BLaER1 treated with 17β-estradiol and CSF1 and Interleukin-3, amounts not matched to agents 10 nM and 100 nM (cell line): ENCODE measurements around the gene OR1F1.
"Not testable (repeated sequence)": the region's sequence is repeated elsewhere in the genome, so short reads cannot be mapped to it uniquely, and the experiment has no call there.

ENCODE experiments used
- H3K27ac ChIP-seq, 11 experiments: shearing (Covaris generic); formaldehyde crosslinking; 2 replicates each; pipeline ENCODE4 v1.8.1; 2022
- H3K27me3 ChIP-seq, 11 experiments: shearing (Covaris generic); formaldehyde crosslinking; 2 replicates each; pipeline ENCODE4 v1.8.1; 2022
- H3K36me3 ChIP-seq, 11 experiments: shearing (Covaris generic); formaldehyde crosslinking; 2 replicates each; pipeline ENCODE4 v1.8.1; 2022
- H3K4me1 ChIP-seq, 10 experiments: shearing (Covaris generic); formaldehyde crosslinking; 2 replicates each; pipeline ENCODE4 v1.8.1; 2022
- H3K4me2 ChIP-seq, 11 experiments: shearing (Covaris generic); formaldehyde crosslinking; 2 replicates each; pipeline ENCODE4 v1.8.1; 2022
- H3K4me3 ChIP-seq, 10 experiments: shearing (Covaris generic); formaldehyde crosslinking; 2 replicates each; pipeline ENCODE4 v1.8.1; 2022
- H3K9ac ChIP-seq, 11 experiments: shearing (Covaris generic); formaldehyde crosslinking; 2 replicates each; pipeline ENCODE4 v1.8.1; 2022
- H3K9me3 ChIP-seq, 11 experiments: shearing (Covaris generic); formaldehyde crosslinking; replicated peaks in 1 of 11; 2 replicates each; pipeline ENCODE4 v1.8.1; 2022
- H4K20me1 ChIP-seq, 11 experiments: shearing (Covaris generic); formaldehyde crosslinking; 2 replicates each; pipeline ENCODE4 v1.8.1; 2022
- Cebpa-rat ChIP-seq, 11 experiments: shearing (Covaris generic); IDR thresholded peaks; 2 replicates each; pipeline ENCODE4 v1.8.1; 2022

OR1F1 gene

GRCh38 chr16:3187798-3188674 lies at the start of gene OR1F1:
OR1F1 (plus strand) TSS chr16:3188204.
- Histone ChIP-seq H3K4me2 (no peak within 1 kb of the TSS), H3K27ac (no peak within 1 kb of the TSS), H3K27me3 (peaks cover 66 to 95% (median 89%) of the 10 kb centered on the region in 11 experiments), H3K9ac (no peak within 1 kb of the TSS), H3K36me3 (peaks cover 0 to 7% (median 0%) of the 10 kb centered on the region in 11 experiments; a peak in 1 of 22 replicates), H3K4me1 (no peaks in the 10 kb centered on the region), H3K9me3 (peaks cover 85 to 99% (median 93%) of the 10 kb centered on the region in 11 experiments), H4K20me1 (no peaks in the 10 kb centered on the region), H3K4me3 (peak within 1 kb of the TSS in 7 of 10 experiments; percentile 3 to 40 (median 22); a peak in 8 of 20 replicates)
- TF ChIP-seq Cebpa-rat (IDR thresholded peaks at IDR 0.05) = no peak

- peak overlapping the region in 6 of 11 experiments; percentile 9 to 31 (median 24); a peak in 7 of 22 replicates for H3K27ac ChIP-seq
- H3K4me1 ChIP-seq = peaks cover 34 to 43% (median 39%) of the 10 kb centered on the region in 10 experiments
- peaks cover 0 to 33% (median 3%) of the 10 kb centered on the region in 11 experiments; a peak in 5 of 22 replicates for H4K20me1 ChIP-seq
- peak overlapping the region in 9 of 11 experiments; percentile 2 to 50 (median 31); a peak in 15 of 22 replicates for H3K9ac ChIP-seq
- H3K4me2 ChIP-seq = peak overlapping the region; percentile 54 to 81 (median 71)
- no peak overlapping the region; a peak in 1 of 20 replicates for H3K4me3 ChIP-seq
- no peaks in the 10 kb centered on the region for H3K9me3 ChIP-seq
- H3K27me3 ChIP-seq = no peaks in the 10 kb centered on the region
- TF ChIP-seq Cebpa-rat (IDR thresholded peaks at IDR 0.05) = no peak
- H3K36me3 ChIP-seq = peaks cover 19 to 60% (median 43%) of the 10 kb centered on the region in 11 experiments; a peak in 20 of 22 replicates
These were observed 49.7 kb upstream of the OR1F1 start for GRCh38 chr16:3138342-3138741.

GRCh38 chr16:3138823-3139426 lies 49.1 kb upstream of the OR1F1 start:
- peak overlapping the region; percentile 54 to 81 (median 71); a peak in 20 of 22 replicates for H3K4me2 ChIP-seq
- H3K9me3 ChIP-seq = no peaks in the 10 kb centered on the region
- H3K27me3 ChIP-seq = no peaks in the 10 kb centered on the region
- H4K20me1 ChIP-seq = peaks cover 0 to 38% (median 3%) of the 10 kb centered on the region in 11 experiments; a peak in 5 of 22 replicates
- H3K36me3 ChIP-seq = peaks cover 19 to 60% (median 43%) of the 10 kb centered on the region in 11 experiments; a peak in 20 of 22 replicates
- H3K4me3 ChIP-seq = no peak overlapping the region; a peak in 1 of 20 replicates
- peak overlapping the region in 3 of 11 experiments; percentile 12 to 29 (median 28); a peak in 1 of 22 replicates for H3K27ac ChIP-seq
- H3K4me1 ChIP-seq = peaks cover 32 to 46% (median 40%) of the 10 kb centered on the region in 10 experiments
- peak overlapping the region in 6 of 11 experiments; percentile 2 to 50 (median 34); a peak in 5 of 22 replicates for H3K9ac ChIP-seq
- TF ChIP-seq Cebpa-rat (IDR thresholded peaks at IDR 0.05) = no peak

GRCh38 chr16:3139561-3139960 lies 48.4 kb upstream of the OR1F1 start:
- not testable (repeated sequence) for H3K27ac ChIP-seq, H3K27me3 ChIP-seq, H3K4me3 ChIP-seq, H3K9me3 ChIP-seq
- H3K4me1 ChIP-seq = peaks cover 32 to 52% (median 46%) of the 10 kb centered on the region in 10 experiments
- H3K36me3 ChIP-seq = peaks cover 19 to 60% (median 43%) of the 10 kb centered on the region in 11 experiments; a peak in 20 of 22 replicates
- H3K4me2 ChIP-seq = peak overlapping the region in 1 of 11 experiments; percentile 71; a peak in 1 of 22 replicates
- H4K20me1 ChIP-seq = peaks cover 0 to 42% (median 3%) of the 10 kb centered on the region in 11 experiments; a peak in 5 of 22 replicates
- H3K9ac ChIP-seq = 0 out of 22 replicates have a peak overlapping the region, but pooled peaks of 1 of the 11 experiments have one; percentile 44

- Histone ChIP-seq H3K27me3 (no peaks in the 10 kb centered on the region), H3K4me2 (no peak overlapping the region; a peak in 1 of 22 replicates)
- no peak for TF ChIP-seq Cebpa-rat (IDR thresholded peaks at IDR 0.05)
These were observed 47.2 kb upstream of the OR1F1 start for GRCh38 chr16:3140603-3141427.

GRCh38 chr16:3141781-3142311 lies 46.2 kb upstream of the OR1F1 start:
- peaks cover 0 to 52% (median 3%) of the 10 kb centered on the region in 11 experiments; a peak in 5 of 22 replicates for H4K20me1 ChIP-seq
- H3K4me3 ChIP-seq = no peak overlapping the region
- no peak overlapping the region for H3K9ac ChIP-seq
- no peaks in the 10 kb centered on the region for H3K27me3 ChIP-seq
- H3K36me3 ChIP-seq = peaks cover 19 to 60% (median 43%) of the 10 kb centered on the region in 11 experiments; a peak in 20 of 22 replicates
- H3K27ac ChIP-seq = no peak overlapping the region
- H3K4me1 ChIP-seq = peaks cover 19 to 45% (median 36%) of the 10 kb centered on the region in 10 experiments
- TF ChIP-seq Cebpa-rat (IDR thresholded peaks at IDR 0.05) = no peak
- H3K9me3 ChIP-seq = no peaks in the 10 kb centered on the region
- H3K4me2 ChIP-seq = no peak overlapping the region

More at GRCh38 chr16:3140603-3141427, 47.2 kb upstream of the OR1F1 start:
- peaks cover 19 to 60% (median 43%) of the 10 kb centered on the region in 11 experiments; a peak in 20 of 22 replicates for H3K36me3 ChIP-seq
- H3K4me1 ChIP-seq = peaks cover 29 to 55% (median 46%) of the 10 kb centered on the region in 10 experiments
- H3K9me3 ChIP-seq = no peaks in the 10 kb centered on the region
- H4K20me1 ChIP-seq = peaks cover 0 to 52% (median 3%) of the 10 kb centered on the region in 11 experiments; a peak in 5 of 22 replicates
- no peak overlapping the region for H3K27ac ChIP-seq
- no peak overlapping the region for H3K4me3 ChIP-seq
- H3K9ac ChIP-seq = no peak overlapping the region; a peak in 1 of 22 replicates

GRCh38 chr16:3142327-3142726 lies 45.7 kb upstream of the OR1F1 start:
- Histone ChIP-seq H3K36me3 (peaks cover 19 to 58% (median 43%) of the 10 kb centered on the region in 11 experiments; a peak in 20 of 22 replicates), H3K9me3 (no peaks in the 10 kb centered on the region), H3K27me3 (0 out of 22 replicates have a peak, but pooled peaks cover 0 to 2% (median 0%) of the 10 kb centered on the region in 11 experiments), H3K4me2 (no peak overlapping the region), H3K4me3 (no peak overlapping the region), H3K4me1 (peaks cover 14 to 41% (median 31%) of the 10 kb centered on the region in 10 experiments), H4K20me1 (peaks cover 0 to 52% (median 3%) of the 10 kb centered on the region in 11 experiments; a peak in 5 of 22 replicates), H3K27ac (no peak overlapping the region), H3K9ac (no peak overlapping the region)
- TF ChIP-seq Cebpa-rat (IDR thresholded peaks at IDR 0.05) = no peak
